Neural progenitor cell (in vitro differentiated cells): ENCODE data around the gene TXNDC17. TPM values are rescaled to one million over a fixed set of nuclear protein-coding genes. Genes with fewer than 3 reads are reported as not detected.

Experiments
- DNase-seq: peaks from one replicate; pipeline ENCODE4 v3.0.0-alpha.2; 2016; ENCODE audit warnings: low spot score
- H2AFZ ChIP-seq: fragments of 200-600 bp; sonication (generic); replicated peaks from 2 replicates; pipeline ENCODE4 v1.6.1; 2016; ENCODE audit warnings: antibody characterized with exemption
- H3F3A ChIP-seq: fragments of 200-600 bp; sonication (generic); 2 replicates; pipeline ENCODE4 v1.6.1; 2016; ENCODE audit warnings: antibody characterized with exemption, low read depth
- H3K27ac ChIP-seq: fragments of 200-600 bp; sonication (generic); 2 replicates; pipeline ENCODE4 v1.5.1; 2016; ENCODE audit warnings: mild to moderate bottlenecking
- H3K27me3 ChIP-seq: fragments of 200-600 bp; sonication (generic); 2 replicates; pipeline ENCODE4 v1.6.1; 2016; ENCODE audit warnings: mild to moderate bottlenecking, moderate library complexity
- H3K36me3 ChIP-seq: fragments of 200-600 bp; sonication (generic); 2 replicates; pipeline ENCODE4 v1.5.1; 2016
- H3K4me1 ChIP-seq: fragments of 200-600 bp; sonication (generic); 2 replicates; pipeline ENCODE4 v1.6.1; 2016; ENCODE audit warnings: mixed run types
- H3K4me2 ChIP-seq: fragments of 200-600 bp; sonication (generic); 2 replicates; pipeline ENCODE4 v1.6.1; 2016
- H3K4me3 ChIP-seq: fragments of 200-600 bp; sonication (generic); 2 replicates; pipeline ENCODE4 v1.5.1; 2016
- H3K79me2 ChIP-seq: fragments of 200-600 bp; sonication (generic); 2 replicates; pipeline ENCODE4 v1.6.1; 2016; ENCODE audit warnings: low read depth
- H3K9ac ChIP-seq: fragments of 200-600 bp; sonication (generic); 2 replicates; pipeline ENCODE4 v1.6.1; 2016
- H3K9me3 ChIP-seq: fragments of 200-600 bp; sonication (generic); 2 replicates; pipeline ENCODE4 v1.5.1; 2016; ENCODE audit warnings: low read depth
- H4K20me1 ChIP-seq: fragments of 200-600 bp; sonication (generic); 2 replicates; pipeline ENCODE4 v1.6.1; 2016; ENCODE audit warnings: low read depth
- H3K27ac Mint-ChIP-seq: 3 replicates; pipeline ENCODE4 v1.8.0; 2021; ENCODE audit warnings: mixed read lengths
- H3K27me3 Mint-ChIP-seq: 2 replicates; pipeline ENCODE4 v1.8.0; 2022; ENCODE audit warnings: low read depth, mild to moderate bottlenecking, inconsistent platforms, moderate library complexity, mixed read lengths; ENCODE audit not compliant: insufficient read depth
- H3K36me3 Mint-ChIP-seq: 3 replicates; pipeline ENCODE4 v1.8.0; 2021; ENCODE audit warnings: mixed read lengths
- H3K4me1 Mint-ChIP-seq: 3 replicates; pipeline ENCODE4 v1.8.0; 2021; ENCODE audit warnings: mixed read lengths
- H3K4me3 Mint-ChIP-seq: 3 replicates; pipeline ENCODE4 v1.8.0; 2021; ENCODE audit warnings: mild to moderate bottlenecking, moderate library complexity, mixed read lengths
- H3K9me3 Mint-ChIP-seq: 3 replicates; pipeline ENCODE4 v1.8.0; 2020; ENCODE audit warnings: mixed read lengths
- CTCF ChIP-seq: fragments of 200-600 bp; sonication (generic); IDR thresholded peaks from 2 replicates; pipeline ENCODE4 v1.5.1; 2017; ENCODE audit warnings: antibody characterized with exemption, mild to moderate bottlenecking
- EZH2 ChIP-seq: fragments of 200-600 bp; sonication (generic); IDR thresholded peaks from 2 replicates; pipeline ENCODE4 v1.6.1; 2017; ENCODE audit warnings: antibody characterized with exemption, mild to moderate bottlenecking, moderate library complexity
- EZH2phosphoT487 ChIP-seq: fragments of 200-600 bp; sonication (generic); IDR thresholded peaks from 2 replicates; pipeline ENCODE4 v1.6.1; 2017; ENCODE audit warnings: antibody characterized with exemption
- total RNA-seq: library from RNA; depleted of rRNA; stranded (reverse); fragments of >200 nt; gene quantifications from 2 replicates; pipeline ENCODE4 v1.2.3, GENCODE V29; 2015; ENCODE audit warnings: low replicate concordance

TXNDC17 gene
- total RNA-seq, 1 donor from 2014 or later, result 175 TPM

GRCh38 chr17:6675201-6675825, 34.5 kb downstream of the TXNDC17 start:
- peaks cover 8% of the 10 kb centered on the region for H3K27me3 Mint-ChIP-seq
- no peak for DNase-seq

GRCh38 chr17:6676802-6677157, 35.9 kb downstream of the TXNDC17 start:
- Histone ChIP-seq H3K4me2 (no peak overlapping the region), H4K20me1 (no peaks in the 10 kb centered on the region), H3K4me3 (no peak overlapping the region), H3F3A (no peaks in the 10 kb centered on the region), H3K36me3 (no peaks in the 10 kb centered on the region), H3K9me3 (no peaks in the 10 kb centered on the region), H3K9ac (no peak overlapping the region), H3K27me3 (no peaks in the 10 kb centered on the region), H3K27ac (no peak overlapping the region), H3K4me1 (no peaks in the 10 kb centered on the region), H2AFZ (no peak overlapping the region), H3K79me2 (no peaks in the 10 kb centered on the region)
- no peak for TF ChIP-seq CTCF
- no peak for TF ChIP-seq EZH2phosphoT487
- TF ChIP-seq EZH2, result no peak
- H3K36me3 Mint-ChIP-seq, result no peaks in the 10 kb centered on the region
- H3K4me1 Mint-ChIP-seq, result no peaks in the 10 kb centered on the region
- H3K27me3 Mint-ChIP-seq, result peaks cover 10% of the 10 kb centered on the region
- DNase-seq, result no peak
- no peak overlapping the region for H3K27ac Mint-ChIP-seq
- no peak overlapping the region for H3K4me3 Mint-ChIP-seq
- no peaks in the 10 kb centered on the region for H3K9me3 Mint-ChIP-seq

More at GRCh38 chr17:6675201-6675825, 34.5 kb downstream of the TXNDC17 start:
- H2AFZ ChIP-seq, result no peak overlapping the region
- H3K9ac ChIP-seq, result no peak overlapping the region
- no peaks in the 10 kb centered on the region for H3K27me3 ChIP-seq
- no peaks in the 10 kb centered on the region for H4K20me1 ChIP-seq
- no peaks in the 10 kb centered on the region for H3F3A ChIP-seq
- no peak for TF ChIP-seq EZH2phosphoT487
- H3K36me3 ChIP-seq, result no peaks in the 10 kb centered on the region
- no peak overlapping the region for H3K27ac Mint-ChIP-seq
- no peak overlapping the region for H3K27ac ChIP-seq
- H3K4me2 ChIP-seq, result no peak overlapping the region
- H3K4me3 ChIP-seq, result no peak overlapping the region
- no peaks in the 10 kb centered on the region for H3K4me1 Mint-ChIP-seq
- no peaks in the 10 kb centered on the region for H3K4me1 ChIP-seq
- no peaks in the 10 kb centered on the region for H3K36me3 Mint-ChIP-seq
- H3K79me2 ChIP-seq, result no peaks in the 10 kb centered on the region
- H3K9me3 Mint-ChIP-seq, result no peaks in the 10 kb centered on the region
- no peak overlapping the region for H3K4me3 Mint-ChIP-seq
- no peaks in the 10 kb centered on the region for H3K9me3 ChIP-seq

GRCh38 chr17:6677158-6677831, 36.4 kb downstream of the TXNDC17 start:
- Mint-ChIP-seq H3K27ac (no peak overlapping the region), H3K9me3 (no peaks in the 10 kb centered on the region), H3K4me3 (no peak overlapping the region), H3K27me3 (peaks cover 11% of the 10 kb centered on the region), H3K4me1 (no peaks in the 10 kb centered on the region), H3K36me3 (no peaks in the 10 kb centered on the region)
- H2AFZ ChIP-seq, result no peak overlapping the region
- no peak overlapping the region for H3K4me3 ChIP-seq
- H3K27ac ChIP-seq, result no peak overlapping the region
- no peaks in the 10 kb centered on the region for H3K27me3 ChIP-seq
- H3K9ac ChIP-seq, result no peak overlapping the region
- H3K79me2 ChIP-seq, result no peaks in the 10 kb centered on the region
- no peaks in the 10 kb centered on the region for H3K4me1 ChIP-seq
- no peaks in the 10 kb centered on the region for H3K36me3 ChIP-seq
- TF ChIP-seq EZH2, result no peak
- no peak for TF ChIP-seq CTCF
- no peak for TF ChIP-seq EZH2phosphoT487
- H3K4me2 ChIP-seq, result no peak overlapping the region
- no peaks in the 10 kb centered on the region for H4K20me1 ChIP-seq
- DNase-seq, result no peak
- no peaks in the 10 kb centered on the region for H3K9me3 ChIP-seq
- H3F3A ChIP-seq, result no peaks in the 10 kb centered on the region

GRCh38 chr17:6677946-6678345, 37.1 kb downstream of the TXNDC17 start:
- Histone ChIP-seq H3K4me2 (no peak overlapping the region), H3K9ac (no peak overlapping the region), H3K4me3 (no peak overlapping the region), H3K9me3 (no peaks in the 10 kb centered on the region), H3K36me3 (no peaks in the 10 kb centered on the region), H3K4me1 (no peaks in the 10 kb centered on the region), H3K27ac (no peak overlapping the region), H3K79me2 (no peaks in the 10 kb centered on the region), H4K20me1 (no peaks in the 10 kb centered on the region), H2AFZ (no peak overlapping the region), H3K27me3 (no peaks in the 10 kb centered on the region), H3F3A (no peaks in the 10 kb centered on the region)
- no peak for DNase-seq
- no peaks in the 10 kb centered on the region for H3K4me1 Mint-ChIP-seq
- TF ChIP-seq EZH2phosphoT487, result no peak
- TF ChIP-seq EZH2, result no peak
- TF ChIP-seq CTCF, result no peak
- no peak overlapping the region for H3K4me3 Mint-ChIP-seq
- no peak overlapping the region for H3K27ac Mint-ChIP-seq
- no peaks in the 10 kb centered on the region for H3K36me3 Mint-ChIP-seq
- no peaks in the 10 kb centered on the region for H3K9me3 Mint-ChIP-seq
- H3K27me3 Mint-ChIP-seq, result peaks cover 11% of the 10 kb centered on the region
